Measurements from ENCODE around the gene NUDCD2. TPM values are rescaled to one million over a fixed set of nuclear protein-coding genes. Genes with fewer than 3 reads are reported as not detected.
A peak's percentile ranks its signal among the peaks of the same experiment; 100 is the strongest.
"Not testable (repeated sequence)": the region's sequence is repeated elsewhere in the genome, so short reads cannot be mapped to it uniquely, and the experiment has no call there.

Gene NUDCD2
- total RNA-seq, 2 experiments from 2014 or later = 55.5 to 62.7 TPM

GRCh38 chr5:163436515-163436914 lies 23.4 kb downstream of the NUDCD2 start:
- peaks cover 42% of the 10 kb centered on the region for H3K4me1 Mint-ChIP-seq (ENCODE audit: low read depth)
- peak overlapping the region; percentile 84 for H3K4me3 Mint-ChIP-seq
- DNase-seq (no peak), ATAC-seq (no peak)
- ChIA-PET POLR2A (interaction anchor here (0.6 kb wide), 1 partner anchor 28 kb away, joined by 3 read pairs; no protein-coding TSS in a partner anchor), CTCF (no interaction called here)
- no peaks in the 10 kb centered on the region for H3K9me3 Mint-ChIP-seq
- intact Hi-C loops (cut with micrococcal nuclease) = loop anchor here (2.0 kb wide), 1 partner anchor 24 kb away; the partner anchor contains the start of genes HMMR and NUDCD2
- peak overlapping the region; percentile 93 for H3K27ac Mint-ChIP-seq
- H3K27me3 Mint-ChIP-seq = no peaks in the 10 kb centered on the region
- peaks cover 27% of the 10 kb centered on the region for H3K36me3 Mint-ChIP-seq (ENCODE audit: low read depth)
- TF ChIP-seq CTCF (IDR thresholded peaks at IDR 0.05) = no peak

- POLR2A ChIA-PET = interaction anchor here (0.8 to 1.0 kb wide), 2 partner anchors 27 to 71 kb away, joined by 3 read pairs; partner anchors contain the start of genes HMMR and MAT2B
Observed at GRCh38 chr5:163434401-163434866, 25.5 kb downstream of the NUDCD2 start.

GRCh38 chr5:163433271-163433670 lies 26.6 kb downstream of the NUDCD2 start:
- no peak for TF ChIP-seq CTCF (IDR thresholded peaks at IDR 0.05)
- no peak overlapping the region for H3K27ac Mint-ChIP-seq
- no peaks in the 10 kb centered on the region for H3K9me3 Mint-ChIP-seq
- H3K4me1 Mint-ChIP-seq (ENCODE audit: low read depth) = peaks cover 16% of the 10 kb centered on the region
- no peak overlapping the region for H3K4me3 Mint-ChIP-seq
- POLR2A ChIA-PET = interaction anchor here (1.0 kb wide), 1 partner anchor 72 kb away, joined by 3 read pairs; the partner anchor contains the start of gene MAT2B
- DNase-seq (no peak), ATAC-seq (no peak)
- H3K36me3 Mint-ChIP-seq (ENCODE audit: low read depth) = peaks cover 3% of the 10 kb centered on the region
- no peaks in the 10 kb centered on the region for H3K27me3 Mint-ChIP-seq
- intact Hi-C loops (cut with micrococcal nuclease) = no loop called here
- CTCF ChIA-PET = no interaction called here

More at GRCh38 chr5:163434401-163434866, 25.5 kb downstream of the NUDCD2 start:
- CTCF ChIA-PET = no interaction called here
- ATAC-seq = no peak
- intact Hi-C loops (cut with micrococcal nuclease) = no loop called here
- H3K27me3 Mint-ChIP-seq = no peaks in the 10 kb centered on the region
- no peaks in the 10 kb centered on the region for H3K9me3 Mint-ChIP-seq
- TF ChIP-seq CTCF (IDR thresholded peaks at IDR 0.05) = no peak
- peaks cover 26% of the 10 kb centered on the region for H3K4me1 Mint-ChIP-seq (ENCODE audit: low read depth)
- H3K27ac Mint-ChIP-seq = peak overlapping the region; percentile 81
- peak overlapping the region; percentile 37 for H3K4me3 Mint-ChIP-seq
- peaks cover 13% of the 10 kb centered on the region for H3K36me3 Mint-ChIP-seq (ENCODE audit: low read depth)
- DNase-seq = peak; percentile 50

- H3K4me1 Mint-ChIP-seq (ENCODE audit: low read depth) = peaks cover 14% of the 10 kb centered on the region
- no peak overlapping the region for H3K27ac Mint-ChIP-seq
- H3K9me3 Mint-ChIP-seq = no peaks in the 10 kb centered on the region
- no peaks in the 10 kb centered on the region for H3K36me3 Mint-ChIP-seq (ENCODE audit: low read depth)
- TF ChIP-seq CTCF (IDR thresholded peaks at IDR 0.05) = no peak
- ChIA-PET POLR2A (no interaction called here), CTCF (no interaction called here)
- intact Hi-C loops (cut with micrococcal nuclease) = no loop called here
- no peak overlapping the region for H3K4me3 Mint-ChIP-seq
- H3K27me3 Mint-ChIP-seq = peaks cover 2% of the 10 kb centered on the region
- ATAC-seq (no peak), DNase-seq (no peak)
Observed at GRCh38 chr5:163432544-163432943, 27.4 kb downstream of the NUDCD2 start.

- H3K4me3 Mint-ChIP-seq; ATAC-seq; DNase-seq; intact Hi-C loops (cut with micrococcal nuclease); H3K9me3 Mint-ChIP-seq; H3K4me1 Mint-ChIP-seq (ENCODE audit: low read depth); H3K27ac Mint-ChIP-seq; H3K27me3 Mint-ChIP-seq; POLR2A ChIA-PET; H3K36me3 Mint-ChIP-seq (ENCODE audit: low read depth): not testable (repeated sequence)
- CTCF ChIA-PET = interaction anchor here (6.4 kb wide), 1 partner anchor 19 kb away, joined by 36 read pairs; no protein-coding TSS in a partner anchor
Observed at GRCh38 chr5:163426128-163426527, 33.8 kb downstream of the NUDCD2 start.
